Left ventricle myocardium superior (tissue), 1 donor: ENCODE results near the gene TRIP10. TPM values are rescaled to one million over a fixed set of nuclear protein-coding genes. Genes with fewer than 3 reads are reported as not detected.
A peak's percentile ranks its signal among the peaks of the same experiment; 100 is the strongest.
"Not testable (repeated sequence)": the region's sequence is repeated elsewhere in the genome, so short reads cannot be mapped to it uniquely, and the experiment has no call there.

Source experiments
- ATAC-seq: fragments of 200-7000 bp; cut with Tn5 transposase; one replicate; pipeline ENCODE4 v1.9.1; 2020; ENCODE audit warnings: mild to moderate bottlenecking, moderate library complexity
- DNase-seq: peaks from one replicate; pipeline ENCODE4 v3.0.0-alpha.2; 2020
- intact Hi-C: fragments of 100-400 bp; cut with micrococcal nuclease; formaldehyde crosslinking; loops from one replicate; pipeline ENCODE4 v1.11.0; 2022
- total RNA-seq: library from RNA; stranded (reverse); fragmentation: NEBNext Ultra II Directional; extraction: Animal tissue kit (Norgen Biotek cat#: 25700); gene quantifications from one replicate; pipeline ENCODE4 v1.2.1, GENCODE V29; 2021
- donor health status: DM: no; HTN: yes; CAD: no; lungs with severe emphysema.

TRIP10 gene
- total RNA-seq, 1 donor from 2014 or later: 151 TPM

DNA sequence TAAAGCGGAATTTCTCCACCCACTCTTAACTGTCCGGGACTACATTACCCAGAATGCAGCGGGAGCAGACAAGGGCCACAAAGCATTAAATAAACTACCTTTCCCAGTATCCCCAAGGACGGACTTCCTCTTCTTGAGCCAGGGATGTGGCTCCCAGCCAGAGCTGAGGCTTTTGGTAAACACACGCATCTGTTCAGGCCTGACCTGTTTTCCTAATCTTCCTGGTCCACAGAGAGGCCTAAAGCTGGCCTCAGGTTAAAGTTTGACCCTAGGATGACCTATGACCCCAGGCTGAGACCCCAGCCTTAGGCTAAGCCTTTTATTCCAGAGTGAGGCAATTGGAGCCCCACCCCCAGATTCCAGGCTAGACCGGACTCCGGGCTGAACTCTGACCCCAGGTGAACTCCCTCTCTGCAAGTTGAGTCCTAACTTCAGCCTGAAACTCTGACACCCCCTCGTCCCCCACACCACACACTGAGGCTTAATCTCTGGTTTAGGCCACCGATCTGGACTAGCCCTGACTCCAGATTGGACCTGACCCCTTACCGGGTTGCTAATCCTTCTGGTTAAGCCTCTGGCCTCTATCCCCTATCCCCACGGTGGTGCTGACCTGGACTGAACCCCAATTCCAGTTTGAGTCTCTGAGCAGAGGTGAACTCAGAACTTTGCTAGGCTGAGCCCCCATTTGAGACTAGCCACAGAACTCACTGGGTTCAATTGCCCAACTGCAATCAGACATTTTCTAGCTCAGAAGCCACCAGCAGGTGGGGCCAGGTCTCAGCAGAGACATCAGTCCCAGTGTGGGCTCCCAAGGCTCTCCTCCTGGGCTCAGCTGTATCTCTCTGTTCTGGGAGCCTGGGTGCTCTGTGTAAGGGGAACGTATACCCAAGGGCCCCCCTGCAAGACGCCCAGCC is 1.4 kb upstream of the TRIP10 start:
- ATAC-seq: peak; percentile 46
- DNase-seq: peak; percentile 93
- intact Hi-C loops: no loop called here

GRCh38 chr19:6738787-6739389 is 592 bp upstream of the TRIP10 start:
- intact Hi-C loops: no loop called here
- DNase-seq (peak; percentile 73), ATAC-seq (no peak)

DNA sequence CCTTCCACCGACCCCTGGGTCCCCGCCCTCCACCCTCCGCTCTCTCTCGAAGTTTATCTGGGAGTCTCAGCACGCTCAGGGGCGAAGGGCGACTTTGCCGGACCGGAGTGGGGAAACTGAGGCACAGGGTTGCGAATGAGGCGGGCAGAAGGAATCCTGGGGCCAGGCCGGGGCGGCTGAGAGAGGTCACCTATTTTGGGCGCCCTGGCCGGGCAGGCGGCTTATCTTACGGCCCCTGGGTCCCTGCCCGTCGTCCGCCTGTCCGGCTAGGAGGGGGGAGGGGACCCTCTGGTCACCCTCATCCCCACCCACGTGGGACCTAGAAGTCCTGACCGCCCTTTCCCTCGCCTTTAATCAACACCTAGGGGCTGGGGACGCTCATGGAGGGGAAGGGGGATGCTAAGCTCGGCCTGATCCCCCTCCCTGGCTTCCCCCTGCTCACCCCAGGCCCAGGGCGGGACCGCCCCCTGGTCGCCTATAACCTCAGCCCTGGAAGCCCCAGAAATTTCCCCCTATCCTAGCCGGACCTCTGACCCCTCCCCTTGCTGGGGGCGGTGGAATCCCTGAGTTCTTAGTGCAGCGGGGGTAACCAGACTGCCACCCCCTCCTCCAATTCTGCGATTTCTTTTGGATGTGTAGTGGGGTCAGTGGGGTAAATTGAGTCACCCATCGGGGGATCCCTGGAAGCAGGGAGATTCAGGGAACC is 556 bp downstream of the TRIP10 start:
- intact Hi-C loops: no loop called here
- peak; percentile 2 for ATAC-seq
- DNase-seq: peak; percentile 73

DNA sequence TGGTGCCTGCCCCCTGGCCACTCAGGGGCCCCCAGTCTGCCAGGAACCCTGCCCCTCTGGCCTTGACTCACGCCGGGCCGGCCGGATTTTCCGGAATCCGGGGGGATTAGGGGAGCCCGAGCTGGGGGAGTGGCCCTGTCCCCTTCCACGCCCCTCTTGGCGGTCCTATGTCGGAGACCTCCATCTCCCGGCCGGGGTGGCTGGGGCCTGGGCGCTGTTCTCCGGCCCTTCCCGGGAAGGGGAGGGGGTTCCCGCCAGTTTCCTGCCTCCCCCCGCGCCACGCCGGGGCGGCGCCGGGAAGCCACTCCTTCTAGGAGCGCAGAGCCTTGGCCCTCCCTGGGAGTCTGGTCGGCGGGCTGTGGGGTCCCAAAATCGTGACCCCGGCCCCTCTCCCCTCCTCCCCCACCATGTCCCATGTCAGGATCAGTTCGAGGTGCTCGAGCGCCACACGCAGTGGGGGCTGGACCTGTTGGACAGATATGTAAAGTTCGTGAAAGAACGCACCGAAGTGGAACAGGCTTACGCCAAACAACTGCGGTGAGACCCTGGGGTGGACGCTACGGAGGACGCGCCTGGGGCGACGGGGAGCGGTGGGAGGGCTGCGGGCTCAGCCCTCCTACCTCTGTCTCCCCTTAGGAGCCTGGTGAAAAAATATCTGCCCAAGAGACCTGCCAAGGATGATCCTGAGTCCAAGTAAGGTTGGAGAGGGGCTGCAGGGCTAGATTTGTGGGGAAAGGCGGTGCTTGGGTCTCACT is 1.3 kb downstream of the TRIP10 start:
- ATAC-seq (no peak), DNase-seq (peak; percentile 78)
- intact Hi-C loops: no loop called here

DNA sequence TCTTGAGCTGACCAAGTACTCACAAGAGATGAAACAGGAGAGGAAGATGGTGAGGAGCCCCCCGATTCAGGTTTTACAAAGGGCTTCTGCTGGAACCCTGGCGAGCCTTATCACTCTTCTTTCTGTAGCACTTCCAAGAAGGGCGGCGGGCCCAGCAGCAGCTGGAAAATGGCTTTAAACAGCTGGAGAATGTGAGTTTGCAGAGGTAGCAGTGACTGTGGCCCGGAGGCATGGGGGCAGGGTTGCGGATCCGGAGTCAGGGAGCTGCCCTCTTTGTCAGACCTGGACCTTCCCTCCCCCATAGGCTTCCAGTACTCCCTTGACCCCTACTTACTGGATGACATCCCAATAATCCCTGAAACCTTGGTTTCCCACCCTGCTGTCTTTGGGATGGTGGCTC is 3.6 kb downstream of the TRIP10 start:
- intact Hi-C loops: no loop called here
- DNase-seq (peak; percentile 46), ATAC-seq (no peak)

DNA sequence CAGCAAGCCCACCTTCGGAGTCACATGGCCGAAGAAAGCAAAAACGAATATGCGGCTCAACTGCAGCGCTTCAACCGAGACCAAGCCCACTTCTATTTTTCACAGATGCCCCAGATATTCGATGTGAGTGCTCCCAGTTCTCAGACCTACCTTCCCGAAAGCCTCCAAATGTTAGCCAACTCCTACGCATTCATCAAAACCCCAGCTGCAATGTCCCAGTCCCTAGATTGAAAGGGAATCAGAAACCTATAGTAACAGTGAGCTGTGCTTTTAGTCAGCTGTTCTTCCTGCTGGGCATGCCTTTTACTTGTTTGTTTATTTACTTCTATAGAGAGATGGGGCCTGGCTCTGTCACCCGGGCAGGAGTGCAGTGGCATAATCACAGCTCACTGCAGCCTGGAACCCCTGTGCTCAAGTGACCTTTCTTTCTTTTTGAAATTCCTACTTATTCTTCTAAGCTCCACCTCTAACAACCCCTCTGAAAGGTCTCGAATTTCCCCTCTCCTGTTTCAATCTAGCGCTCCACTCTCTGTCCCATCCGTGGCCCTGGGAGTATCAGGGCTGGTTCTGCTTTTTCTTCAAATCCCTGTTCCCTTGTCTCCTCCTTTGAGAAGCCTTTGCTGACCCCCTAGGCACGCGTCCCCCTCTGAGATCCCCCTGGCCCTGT is 4.4 kb downstream of the TRIP10 start:
- DNase-seq (no peak), ATAC-seq (no peak)
- intact Hi-C loops: no loop called here

GRCh38 chr19:6744381-6745301 is 5.2 kb downstream of the TRIP10 start:
- ATAC-seq (peak; percentile 88), DNase-seq (peak; percentile 92)
- intact Hi-C loops: no loop called here

- ATAC-seq: no peak
- intact Hi-C loops: no loop called here
Measured at GRCh38 chr19:6745965-6746364, 6.5 kb downstream of the TRIP10 start.

DNA sequence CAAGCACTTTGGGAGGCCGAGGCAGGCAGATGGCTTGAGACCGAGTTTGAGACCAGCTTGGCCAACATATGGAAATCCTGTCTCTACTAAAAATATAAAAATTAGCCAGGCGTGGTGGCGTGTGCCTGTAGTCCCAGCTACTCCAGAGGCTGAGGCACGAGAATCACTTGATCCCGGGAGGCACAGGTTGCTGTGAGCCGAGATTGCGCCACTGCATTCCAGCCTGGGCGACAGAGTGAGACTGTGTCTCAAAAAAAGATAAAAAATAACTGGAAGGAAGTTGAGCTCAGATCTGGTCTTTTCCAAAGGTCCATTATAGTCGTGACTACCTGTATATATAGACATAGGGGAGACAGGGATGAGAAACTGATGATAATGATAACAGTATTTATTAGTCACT is 9.1 kb downstream of the TRIP10 start:
- intact Hi-C loops, DNase-seq, ATAC-seq: not testable (repeated sequence)

More at GRCh38 chr19:6745965-6746364, 6.5 kb downstream of the TRIP10 start:
- no peak for DNase-seq

- intact Hi-C loops: no loop called here
Measured at GRCh38 chr19:6750062-6750461, 10.6 kb downstream of the TRIP10 start.

DNA sequence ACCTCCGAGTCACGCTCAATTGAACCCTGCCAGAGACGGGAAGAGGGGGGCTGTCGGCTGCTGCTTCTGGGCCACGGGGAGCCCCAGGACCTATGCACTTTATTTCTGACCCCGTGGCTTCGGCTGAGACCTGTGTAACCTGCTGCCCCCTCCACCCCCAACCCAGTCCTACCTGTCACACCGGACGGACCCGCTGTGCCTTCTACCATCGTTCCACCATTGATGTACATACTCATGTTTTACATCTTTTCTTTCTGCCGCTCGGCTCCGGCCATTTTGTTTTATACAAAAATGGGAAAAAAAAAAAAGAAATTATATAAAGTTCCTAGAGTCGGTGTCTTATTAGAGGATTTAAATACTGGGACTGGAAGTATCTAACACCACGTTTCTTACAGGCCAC is 11.7 kb downstream of the TRIP10 start:
- intact Hi-C loops: no loop called here
- ATAC-seq: no peak
- no peak for DNase-seq

More at GRCh38 chr19:6750062-6750461, 10.6 kb downstream of the TRIP10 start:
- DNase-seq (peak; percentile 83), ATAC-seq (peak; percentile 55)

DNA sequence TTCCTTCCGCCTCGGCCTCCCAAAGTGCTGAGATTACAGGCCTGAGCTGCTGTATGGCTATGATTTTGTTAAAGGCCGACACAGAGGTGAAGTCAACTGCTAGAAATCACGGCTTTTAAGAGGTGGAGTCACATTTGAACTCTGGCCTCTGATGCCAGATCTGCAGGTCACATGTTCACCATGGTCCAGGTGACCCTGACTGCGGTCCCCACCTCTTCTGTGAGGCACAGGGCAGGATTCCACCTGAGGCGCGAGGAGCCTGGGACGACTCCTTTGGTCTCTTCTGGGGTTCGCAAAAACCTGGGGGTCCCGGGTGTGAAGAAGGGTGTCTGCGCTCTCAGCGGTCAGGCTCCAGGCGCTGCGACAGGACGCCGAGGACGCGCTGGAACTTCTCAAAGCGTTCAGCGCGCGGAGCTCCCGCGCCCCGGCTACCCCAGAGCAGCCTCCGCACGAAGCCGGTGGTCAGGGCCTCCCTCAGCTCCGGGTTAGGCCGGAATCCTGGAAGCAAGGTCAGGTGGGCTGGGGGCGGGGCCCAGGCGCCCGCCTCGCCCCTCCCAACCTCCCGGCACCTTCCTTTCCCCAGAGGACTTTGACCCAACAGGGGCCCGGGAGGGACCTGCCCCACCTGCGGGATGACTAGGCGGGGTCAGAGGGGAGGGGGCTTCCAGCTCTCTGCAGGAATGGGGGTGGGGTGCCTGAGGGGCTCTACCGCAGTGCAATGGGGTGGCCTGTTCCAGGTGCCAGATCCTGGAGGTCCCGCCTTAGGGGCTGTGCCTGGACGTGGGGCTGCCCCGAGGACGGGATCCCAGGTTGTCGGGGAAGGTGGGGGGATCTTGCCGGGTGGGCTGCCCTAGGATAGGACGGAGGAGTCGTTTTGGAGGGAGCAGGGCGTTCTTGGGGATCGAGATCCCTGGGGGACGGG is 13.0 kb downstream of the TRIP10 start:
- intact Hi-C loops: no loop called here
- ATAC-seq (peak; percentile 1), DNase-seq (no peak)

DNA sequence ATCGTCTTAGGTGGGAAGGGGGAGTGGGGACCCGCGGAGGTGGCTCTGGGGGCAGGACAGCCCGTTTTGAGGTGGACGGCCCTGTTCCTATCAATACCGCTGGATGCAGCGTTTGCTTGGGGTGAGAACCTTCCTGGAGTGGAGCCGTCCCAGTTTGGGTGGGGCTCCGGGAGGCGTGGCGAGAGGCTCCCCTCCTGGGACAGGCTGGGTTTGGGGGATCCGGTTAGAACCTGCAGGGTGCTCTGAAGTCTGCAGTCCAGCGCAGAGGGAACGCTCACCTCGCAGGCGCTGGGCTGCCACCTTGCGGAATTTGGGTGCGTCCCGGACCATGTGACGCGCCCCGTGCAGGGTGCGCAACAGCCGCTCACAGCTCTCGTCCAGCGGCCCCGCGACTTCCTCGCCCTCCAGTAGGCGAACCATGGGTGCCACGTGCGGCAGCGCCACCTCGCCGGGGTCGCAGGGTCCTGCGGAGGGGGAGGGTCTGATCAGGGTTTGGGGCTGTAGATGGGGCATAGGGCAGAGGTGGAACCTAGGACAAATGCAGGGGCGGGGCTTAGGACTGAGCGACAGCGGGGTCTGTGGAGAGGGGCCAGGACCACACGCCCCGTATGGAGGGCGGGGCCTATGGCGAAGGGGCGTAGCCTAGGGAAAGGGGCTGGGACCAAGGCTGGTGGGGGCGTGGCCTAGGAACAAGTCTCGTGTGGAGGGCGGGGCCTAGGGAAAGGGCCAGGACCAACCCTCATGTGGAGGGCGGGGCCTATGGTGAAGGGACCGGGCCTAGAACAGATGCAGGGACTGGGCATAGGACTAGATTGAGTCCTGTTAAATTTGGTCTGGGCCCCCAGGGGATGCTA is 13.9 kb downstream of the TRIP10 start:
- intact Hi-C loops: no loop called here
- ATAC-seq (peak; percentile 81), DNase-seq (peak; percentile 84)

DNA sequence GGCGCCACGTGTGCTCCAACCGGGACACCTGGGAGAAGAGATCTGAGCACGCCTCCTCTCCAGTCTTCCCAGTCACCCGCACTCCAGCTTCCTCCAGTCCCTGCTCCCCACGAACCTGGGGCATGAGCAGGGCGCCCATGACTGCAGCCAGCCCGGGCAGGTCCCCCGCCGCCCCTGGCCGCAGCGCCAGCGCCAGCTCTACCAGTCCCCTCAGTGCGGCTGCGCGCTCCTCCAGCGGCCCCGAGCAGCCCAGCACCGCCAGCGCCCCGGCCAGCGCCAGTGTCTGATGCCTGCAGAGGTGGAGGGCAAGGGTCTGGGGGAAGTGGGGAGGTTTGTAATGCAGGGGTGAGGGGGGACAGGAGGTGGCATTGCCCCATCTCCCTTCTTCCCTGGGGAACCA is 14.7 kb downstream of the TRIP10 start:
- no peak for DNase-seq
- no peak for ATAC-seq
- intact Hi-C loops: no loop called here

GRCh38 chr19:6754653-6755463 is 15.4 kb downstream of the TRIP10 start:
- intact Hi-C loops: no loop called here
- DNase-seq (no peak), ATAC-seq (no peak)
